Activated naive CD8-positive, alpha-beta T cell treated with anti-CD3 and anti-CD28 coated beads for 36 hours (primary cell): ENCODE measurements around the gene YBEY. TPM values are rescaled to one million over a fixed set of nuclear protein-coding genes. Genes with fewer than 3 reads are reported as not detected.
A peak's percentile ranks its signal among the peaks of the same experiment; 100 is the strongest.
"Not testable (repeated sequence)": the region's sequence is repeated elsewhere in the genome, so short reads cannot be mapped to it uniquely, and the experiment has no call there.

Source experiments
- DNase-seq: peaks from one replicate; pipeline ENCODE4 v3.0.0; 2021
- H3K27ac Mint-ChIP-seq: one replicate; pipeline ENCODE4 v1.8.0; 2022; ENCODE audit warnings: mild to moderate bottlenecking, moderate library complexity, mixed read lengths
- H3K27me3 Mint-ChIP-seq: one replicate; pipeline ENCODE4 v1.8.0; 2022; ENCODE audit warnings: mild to moderate bottlenecking, mixed read lengths
- H3K36me3 Mint-ChIP-seq: one replicate; pipeline ENCODE4 v1.8.0; 2021; ENCODE audit warnings: mild to moderate bottlenecking, mixed read lengths
- H3K4me1 Mint-ChIP-seq: one replicate; pipeline ENCODE4 v1.8.0; 2021; ENCODE audit warnings: mixed read lengths
- H3K4me3 Mint-ChIP-seq: one replicate; pipeline ENCODE4 v1.8.0; 2022; ENCODE audit warnings: mild to moderate bottlenecking, moderate library complexity, mixed read lengths
- H3K9me3 Mint-ChIP-seq: one replicate; pipeline ENCODE4 v1.8.0; 2022; ENCODE audit warnings: mixed read lengths
- total RNA-seq, 2 experiments: library from RNA; stranded (reverse); gene quantifications; one replicate each; pipeline ENCODE4 v1.2.3, GENCODE V29; 2021

YBEY gene
- total RNA-seq, result 10 to 100 TPM; 12.1 to 14.3 TPM

- Mint-ChIP-seq H3K27me3 (no peaks in the 10 kb centered on the region), H3K4me3 (peak within 1 kb of the TSS; percentile 99), H3K9me3 (no peaks in the 10 kb centered on the region), H3K36me3 (peaks cover 33% of the 10 kb centered on the region), H3K4me1 (peaks cover 33% of the 10 kb centered on the region), H3K27ac (peak within 1 kb of the TSS; percentile 97)
- DNase-seq, result peak; percentile 92
Measured at GRCh38 chr21:46285761-46286647, at the start of gene YBEY. TSS of gene YBEY (plus strand) at chr21:46286342. CDS start at chr21:46286914, 572 bp downstream.

- no peak for DNase-seq
- no peak overlapping the region for H3K27ac Mint-ChIP-seq
- H3K4me3 Mint-ChIP-seq, result no peak overlapping the region
- no peaks in the 10 kb centered on the region for H3K27me3 Mint-ChIP-seq
- H3K9me3 Mint-ChIP-seq, result no peaks in the 10 kb centered on the region
- peaks cover 12% of the 10 kb centered on the region for H3K4me1 Mint-ChIP-seq
- peaks cover 36% of the 10 kb centered on the region for H3K36me3 Mint-ChIP-seq
Measured at GRCh38 chr21:46237474-46237873, 48.7 kb upstream of the YBEY start.

GRCh38 chr21:46239817-46240325 lies 46.3 kb upstream of the YBEY start:
- H3K4me1 Mint-ChIP-seq, result peaks cover 2% of the 10 kb centered on the region
- no peak for DNase-seq
- H3K4me3 Mint-ChIP-seq, result no peak overlapping the region
- H3K36me3 Mint-ChIP-seq, result peaks cover 19% of the 10 kb centered on the region
- no peaks in the 10 kb centered on the region for H3K27me3 Mint-ChIP-seq
- H3K27ac Mint-ChIP-seq, result peak overlapping the region; percentile 13
- no peaks in the 10 kb centered on the region for H3K9me3 Mint-ChIP-seq

- H3K36me3 Mint-ChIP-seq, result peaks cover 24% of the 10 kb centered on the region
- H3K9me3 Mint-ChIP-seq, H3K4me3 Mint-ChIP-seq, DNase-seq, H3K27me3 Mint-ChIP-seq, H3K27ac Mint-ChIP-seq, H3K4me1 Mint-ChIP-seq: not testable (repeated sequence)
Measured at GRCh38 chr21:46241577-46241976, 44.6 kb upstream of the YBEY start.

GRCh38 chr21:46243325-46243724 lies 42.8 kb upstream of the YBEY start:
- DNase-seq, result no peak
- peak overlapping the region; percentile 60 for H3K27ac Mint-ChIP-seq
- no peaks in the 10 kb centered on the region for H3K27me3 Mint-ChIP-seq
- no peak overlapping the region for H3K4me3 Mint-ChIP-seq
- peaks cover 2% of the 10 kb centered on the region for H3K4me1 Mint-ChIP-seq
- no peaks in the 10 kb centered on the region for H3K9me3 Mint-ChIP-seq
- H3K36me3 Mint-ChIP-seq, result peaks cover 30% of the 10 kb centered on the region

- peaks cover 2% of the 10 kb centered on the region for H3K4me1 Mint-ChIP-seq
- DNase-seq, result no peak
- H3K27me3 Mint-ChIP-seq, result no peaks in the 10 kb centered on the region
- no peaks in the 10 kb centered on the region for H3K9me3 Mint-ChIP-seq
- no peak overlapping the region for H3K27ac Mint-ChIP-seq
- peaks cover 31% of the 10 kb centered on the region for H3K36me3 Mint-ChIP-seq
- no peak overlapping the region for H3K4me3 Mint-ChIP-seq
Measured at GRCh38 chr21:46243960-46244361, 42.2 kb upstream of the YBEY start.

GRCh38 chr21:46244602-46245001 lies 41.5 kb upstream of the YBEY start:
- no peaks in the 10 kb centered on the region for H3K9me3 Mint-ChIP-seq
- H3K36me3 Mint-ChIP-seq, result peaks cover 33% of the 10 kb centered on the region
- H3K27me3 Mint-ChIP-seq, result no peaks in the 10 kb centered on the region

GRCh38 chr21:46245213-46245915 lies 40.8 kb upstream of the YBEY start:
- no peak overlapping the region for H3K4me3 Mint-ChIP-seq
- H3K4me1 Mint-ChIP-seq, result peaks cover 4% of the 10 kb centered on the region
- peaks cover 34% of the 10 kb centered on the region for H3K36me3 Mint-ChIP-seq
- no peaks in the 10 kb centered on the region for H3K27me3 Mint-ChIP-seq
- H3K27ac Mint-ChIP-seq, result no peak overlapping the region
- DNase-seq, result no peak
- no peaks in the 10 kb centered on the region for H3K9me3 Mint-ChIP-seq

More at GRCh38 chr21:46244602-46245001, 41.5 kb upstream of the YBEY start:
- no peak overlapping the region for H3K4me3 Mint-ChIP-seq
- H3K4me1 Mint-ChIP-seq, result peaks cover 2% of the 10 kb centered on the region
- no peak for DNase-seq
- no peak overlapping the region for H3K27ac Mint-ChIP-seq

GRCh38 chr21:46246345-46246744 lies 39.8 kb upstream of the YBEY start:
- Mint-ChIP-seq H3K36me3 (peaks cover 40% of the 10 kb centered on the region), H3K27ac (no peak overlapping the region)
- no peak for DNase-seq

GRCh38 chr21:46247699-46248421 lies 38.3 kb upstream of the YBEY start:
- H3K9me3 Mint-ChIP-seq, result no peaks in the 10 kb centered on the region
- H3K4me3 Mint-ChIP-seq, result no peak overlapping the region
- no peak overlapping the region for H3K27ac Mint-ChIP-seq
- no peaks in the 10 kb centered on the region for H3K27me3 Mint-ChIP-seq
- peaks cover 46% of the 10 kb centered on the region for H3K36me3 Mint-ChIP-seq
- H3K4me1 Mint-ChIP-seq, result peaks cover 13% of the 10 kb centered on the region
- no peak for DNase-seq

More at GRCh38 chr21:46246345-46246744, 39.8 kb upstream of the YBEY start:
- no peaks in the 10 kb centered on the region for H3K9me3 Mint-ChIP-seq
- H3K27me3 Mint-ChIP-seq, result no peaks in the 10 kb centered on the region
- peaks cover 10% of the 10 kb centered on the region for H3K4me1 Mint-ChIP-seq
- H3K4me3 Mint-ChIP-seq, result no peak overlapping the region

GRCh38 chr21:46248422-46248782 lies 37.7 kb upstream of the YBEY start:
- Mint-ChIP-seq H3K36me3 (peaks cover 51% of the 10 kb centered on the region), H3K27me3 (no peaks in the 10 kb centered on the region), H3K4me1 (peaks cover 15% of the 10 kb centered on the region), H3K27ac (no peak overlapping the region), H3K9me3 (no peaks in the 10 kb centered on the region), H3K4me3 (no peak overlapping the region)
- DNase-seq, result no peak

GRCh38 chr21:46248827-46249226 lies 37.3 kb upstream of the YBEY start:
- H3K4me1 Mint-ChIP-seq, result peaks cover 20% of the 10 kb centered on the region
- H3K27ac Mint-ChIP-seq, result no peak overlapping the region
- H3K36me3 Mint-ChIP-seq, result peaks cover 55% of the 10 kb centered on the region
- no peak overlapping the region for H3K4me3 Mint-ChIP-seq
- H3K27me3 Mint-ChIP-seq, result no peaks in the 10 kb centered on the region
- H3K9me3 Mint-ChIP-seq, result no peaks in the 10 kb centered on the region
- no peak for DNase-seq

- Mint-ChIP-seq H3K36me3 (peaks cover 67% of the 10 kb centered on the region), H3K27ac (no peak overlapping the region), H3K27me3 (no peaks in the 10 kb centered on the region), H3K9me3 (no peaks in the 10 kb centered on the region), H3K4me3 (no peak overlapping the region), H3K4me1 (peaks cover 29% of the 10 kb centered on the region)
- DNase-seq, result no peak
Measured at GRCh38 chr21:46250146-46250725, 35.9 kb upstream of the YBEY start.

GRCh38 chr21:46252840-46253239 lies 33.3 kb upstream of the YBEY start:
- Mint-ChIP-seq H3K36me3 (peaks cover 63% of the 10 kb centered on the region), H3K9me3 (no peaks in the 10 kb centered on the region), H3K27ac (no peak overlapping the region), H3K27me3 (no peaks in the 10 kb centered on the region), H3K4me3 (no peak overlapping the region), H3K4me1 (peaks cover 29% of the 10 kb centered on the region)
- DNase-seq, result no peak
